Activated T-cell treated with anti-CD3 and anti-CD28 coated beads, Interleukin-2, amount 50 U/mL, for 72 hours (primary cell): ENCODE data around the gene CLCN7. TPM values are rescaled to one million over a fixed set of nuclear protein-coding genes. Genes with fewer than 3 reads are reported as not detected.

ENCODE experiments used
- ATAC-seq, 2 donors: fragments of 150-1000 bp; cut with Tn5 transposase; replicated peaks in 1 of 2; 2 replicates each; pipeline ENCODE4 v1.10.0; 2021; ENCODE audit warnings: moderate library complexity in 2 of 2, mild to moderate bottlenecking in 1 of 2
- DNase-seq, 2 donors: peaks; one replicate each; pipeline ENCODE4 v3.0.0; 2021 to 2022; ENCODE audit warnings: mixed read lengths in 1 of 2
- H3K27ac Mint-ChIP-seq: one replicate; pipeline ENCODE4 v1.8.0; 2022; ENCODE audit warnings: mild to moderate bottlenecking, moderate library complexity, mixed read lengths
- H3K27me3 Mint-ChIP-seq: one replicate; pipeline ENCODE4 v1.8.0; 2022; ENCODE audit warnings: low read depth, mixed read lengths
- H3K36me3 Mint-ChIP-seq, 2 donors: one replicate each; pipeline ENCODE4 v1.8.0; 2022; ENCODE audit warnings: mixed read lengths in 2 of 2, mild to moderate bottlenecking in 1 of 2; ENCODE audit not compliant: insufficient read depth in 2 of 2
- H3K4me1 Mint-ChIP-seq: one replicate; pipeline ENCODE4 v1.8.0; 2022; ENCODE audit warnings: low read depth, mixed read lengths
- H3K4me3 Mint-ChIP-seq, 2 donors: one replicate each; pipeline ENCODE4 v1.8.0; 2022; ENCODE audit warnings: mild to moderate bottlenecking in 2 of 2, mixed read lengths in 2 of 2, moderate library complexity in 2 of 2
- H3K9me3 Mint-ChIP-seq, 2 donors: one replicate each; pipeline ENCODE4 v1.8.0; 2022; ENCODE audit warnings: mixed read lengths in 2 of 2
- total RNA-seq, 2 donors: library from RNA; stranded (reverse); gene quantifications; one replicate each; pipeline ENCODE4 v1.2.3, GENCODE V29; 2022

CLCN7 gene, protein sequence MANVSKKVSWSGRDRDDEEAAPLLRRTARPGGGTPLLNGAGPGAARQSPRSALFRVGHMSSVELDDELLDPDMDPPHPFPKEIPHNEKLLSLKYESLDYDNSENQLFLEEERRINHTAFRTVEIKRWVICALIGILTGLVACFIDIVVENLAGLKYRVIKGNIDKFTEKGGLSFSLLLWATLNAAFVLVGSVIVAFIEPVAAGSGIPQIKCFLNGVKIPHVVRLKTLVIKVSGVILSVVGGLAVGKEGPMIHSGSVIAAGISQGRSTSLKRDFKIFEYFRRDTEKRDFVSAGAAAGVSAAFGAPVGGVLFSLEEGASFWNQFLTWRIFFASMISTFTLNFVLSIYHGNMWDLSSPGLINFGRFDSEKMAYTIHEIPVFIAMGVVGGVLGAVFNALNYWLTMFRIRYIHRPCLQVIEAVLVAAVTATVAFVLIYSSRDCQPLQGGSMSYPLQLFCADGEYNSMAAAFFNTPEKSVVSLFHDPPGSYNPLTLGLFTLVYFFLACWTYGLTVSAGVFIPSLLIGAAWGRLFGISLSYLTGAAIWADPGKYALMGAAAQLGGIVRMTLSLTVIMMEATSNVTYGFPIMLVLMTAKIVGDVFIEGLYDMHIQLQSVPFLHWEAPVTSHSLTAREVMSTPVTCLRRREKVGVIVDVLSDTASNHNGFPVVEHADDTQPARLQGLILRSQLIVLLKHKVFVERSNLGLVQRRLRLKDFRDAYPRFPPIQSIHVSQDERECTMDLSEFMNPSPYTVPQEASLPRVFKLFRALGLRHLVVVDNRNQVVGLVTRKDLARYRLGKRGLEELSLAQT
- 10 to 100 TPM; 53.7 to 55.1 TPM for total RNA-seq

DNA sequence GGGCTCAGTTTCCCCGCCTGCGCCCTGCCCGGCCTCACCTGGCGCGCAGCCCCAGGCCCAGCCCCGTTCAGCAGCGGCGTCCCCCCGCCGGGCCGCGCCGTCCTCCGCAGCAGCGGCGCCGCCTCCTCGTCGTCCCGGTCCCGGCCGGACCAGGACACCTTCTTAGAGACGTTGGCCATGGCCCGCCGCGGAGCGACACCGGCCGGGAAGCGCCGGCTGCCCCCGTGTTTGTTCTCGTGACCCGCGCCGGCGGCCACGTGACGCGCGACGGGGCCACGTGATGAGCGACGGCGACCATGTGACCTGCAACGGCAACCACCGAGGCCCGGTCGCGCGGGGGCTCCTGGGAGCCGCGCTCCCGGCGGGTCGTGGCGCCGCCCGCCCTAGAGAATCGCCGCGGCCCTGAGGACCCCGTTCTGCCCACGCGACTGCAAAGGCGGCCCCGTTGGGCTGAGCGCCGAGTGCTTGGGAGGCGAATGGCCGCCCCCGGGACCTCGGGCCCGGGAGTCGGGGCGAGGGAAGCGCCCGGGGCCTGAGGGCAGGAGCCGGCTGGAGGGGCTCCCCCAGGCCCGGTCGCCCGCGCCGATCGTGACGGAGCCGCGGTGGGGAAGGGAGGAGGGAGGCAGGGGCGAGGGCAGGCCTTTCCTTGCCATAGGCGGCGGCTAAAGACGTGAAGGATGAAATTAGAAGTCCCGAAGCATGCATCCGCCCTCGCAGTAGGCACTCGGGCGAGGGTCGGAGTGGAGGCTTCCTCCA, at the start of gene CLCN7:
Gene CLCN7, minus strand, starts transcription at position 233 of the 756 bp plus-strand sequence. Its CDS starts 54 bp downstream, at position 179.
- no peaks in the 10 kb centered on the region for H3K9me3 Mint-ChIP-seq
- H3K36me3 Mint-ChIP-seq: no peaks in the 10 kb centered on the region
- peaks cover 44% of the 10 kb centered on the region for H3K4me1 Mint-ChIP-seq
- H3K4me3 Mint-ChIP-seq: peak within 1 kb of the TSS; percentile 87 to 90
- DNase-seq: peak; percentile 93
- H3K27ac Mint-ChIP-seq: peak within 1 kb of the TSS; percentile 86
- ATAC-seq: peak; percentile 96
- no peaks in the 10 kb centered on the region for H3K27me3 Mint-ChIP-seq

DNA sequence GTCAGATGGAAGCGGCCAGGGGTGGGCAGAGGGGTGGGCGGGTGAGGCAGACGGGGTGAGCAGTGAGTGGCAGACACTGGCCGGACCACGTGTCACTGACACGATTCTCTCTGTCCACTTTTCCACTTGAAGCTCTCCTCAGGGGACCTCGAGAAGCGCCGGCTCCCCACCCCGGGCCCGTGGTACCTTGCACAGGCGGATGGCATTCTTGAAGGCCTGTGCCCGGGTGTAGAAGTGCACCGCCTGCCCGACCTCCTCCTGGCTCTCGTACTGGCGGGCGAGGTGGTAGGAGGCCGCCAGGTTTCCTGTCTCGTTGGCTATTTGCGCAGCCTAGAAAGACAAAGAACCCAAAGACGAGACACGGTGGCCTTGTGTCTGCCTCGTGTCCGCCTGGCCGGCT, 49.5 kb upstream of the CLCN7 start:
- H3K27ac Mint-ChIP-seq: no peak overlapping the region
- no peaks in the 10 kb centered on the region for H3K36me3 Mint-ChIP-seq
- peaks cover 8% of the 10 kb centered on the region for H3K4me1 Mint-ChIP-seq
- no peaks in the 10 kb centered on the region for H3K9me3 Mint-ChIP-seq
- ATAC-seq: no peak
- H3K4me3 Mint-ChIP-seq: no peak overlapping the region
- no peaks in the 10 kb centered on the region for H3K27me3 Mint-ChIP-seq
- DNase-seq: no peak

DNA sequence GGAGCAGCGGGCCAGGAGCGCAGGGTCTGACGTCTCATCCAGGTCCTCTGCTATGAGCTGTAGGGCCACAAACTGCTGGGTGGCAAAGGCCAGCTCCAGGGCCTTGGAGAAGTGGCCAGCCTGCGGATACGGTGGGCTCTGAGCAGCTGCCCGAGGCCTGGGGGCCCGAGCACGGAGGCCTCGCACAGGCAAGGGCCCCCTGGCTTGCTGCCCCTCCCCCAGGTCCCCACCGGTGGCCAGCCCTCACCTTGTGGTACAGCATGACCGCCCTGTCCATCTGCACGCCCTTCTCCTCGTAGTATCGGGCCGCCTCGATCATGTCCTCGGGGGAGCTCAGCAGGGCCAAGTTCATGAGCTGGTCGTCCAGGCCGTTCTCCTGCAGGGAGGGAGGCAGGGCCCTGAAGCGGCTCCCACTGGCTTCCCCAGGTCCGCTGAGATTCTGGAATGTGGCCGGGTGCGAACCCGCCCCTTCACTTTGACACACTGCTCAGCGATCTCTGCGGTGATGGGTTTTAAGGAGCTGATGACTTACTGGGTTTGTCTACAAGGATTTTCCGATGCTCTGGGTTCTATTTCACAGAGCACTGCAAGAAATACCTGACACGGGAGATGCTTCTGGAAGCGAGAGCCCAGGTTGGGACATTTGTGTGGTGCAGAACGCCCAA, 48.9 kb upstream of the CLCN7 start:
- Mint-ChIP-seq H3K9me3 (no peaks in the 10 kb centered on the region), H3K27ac (no peak overlapping the region), H3K36me3 (no peaks in the 10 kb centered on the region), H3K27me3 (no peaks in the 10 kb centered on the region), H3K4me1 (peaks cover 8% of the 10 kb centered on the region), H3K4me3 (no peak overlapping the region)
- no peak for DNase-seq
- ATAC-seq: no peak

DNA sequence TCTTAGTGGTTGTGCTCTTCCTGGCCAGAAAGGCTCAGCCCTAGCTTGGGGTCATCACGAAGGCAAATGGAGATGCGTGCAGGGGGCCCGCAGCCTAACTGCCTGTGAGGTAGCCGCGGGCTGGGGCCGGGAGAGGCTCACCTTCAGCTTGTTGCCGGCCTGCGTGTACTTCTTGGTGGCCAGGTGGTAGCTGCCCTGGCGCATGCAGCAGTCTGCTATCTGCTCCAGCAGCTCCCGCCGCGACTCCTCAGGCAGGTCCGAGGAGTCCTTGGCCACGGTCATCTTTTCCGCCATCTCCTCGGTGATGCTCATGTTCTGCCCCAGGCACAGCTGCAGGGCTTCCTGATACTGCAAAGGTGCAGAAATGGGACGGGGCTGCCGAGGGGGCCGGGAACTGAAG, 45.6 kb upstream of the CLCN7 start:
- DNase-seq (no peak), ATAC-seq (peak in 1 of 2 donors; percentile 7)
- Mint-ChIP-seq H3K27ac (no peak overlapping the region), H3K4me1 (no peaks in the 10 kb centered on the region), H3K36me3 (no peaks in the 10 kb centered on the region), H3K4me3 (no peak overlapping the region), H3K27me3 (no peaks in the 10 kb centered on the region), H3K9me3 (no peaks in the 10 kb centered on the region)

DNA sequence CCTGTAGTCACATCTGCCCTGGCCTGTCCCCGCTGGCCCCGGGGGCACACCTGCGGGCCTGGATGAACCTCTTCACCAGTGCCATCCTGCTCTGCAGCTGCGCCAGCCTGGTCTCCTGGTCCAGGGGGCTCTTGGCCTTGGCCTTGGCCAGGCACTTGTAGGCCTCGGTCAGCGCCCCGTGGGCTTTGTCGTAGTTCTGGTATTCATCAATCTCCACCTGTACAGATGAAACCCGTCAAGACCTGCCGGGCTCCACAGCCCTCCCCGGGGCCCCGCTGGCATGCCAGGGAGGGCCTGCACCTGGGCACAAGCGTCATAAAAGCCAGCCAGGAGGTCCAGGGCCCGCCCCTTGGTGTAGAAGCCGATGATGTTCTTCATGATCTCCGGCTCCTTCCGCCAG, 45.0 kb upstream of the CLCN7 start:
- DNase-seq: no peak
- no peaks in the 10 kb centered on the region for H3K36me3 Mint-ChIP-seq
- H3K27ac Mint-ChIP-seq: no peak overlapping the region
- H3K4me3 Mint-ChIP-seq: no peak overlapping the region
- ATAC-seq: no peak
- H3K9me3 Mint-ChIP-seq: no peaks in the 10 kb centered on the region
- H3K27me3 Mint-ChIP-seq: no peaks in the 10 kb centered on the region
- H3K4me1 Mint-ChIP-seq: no peaks in the 10 kb centered on the region

DNA sequence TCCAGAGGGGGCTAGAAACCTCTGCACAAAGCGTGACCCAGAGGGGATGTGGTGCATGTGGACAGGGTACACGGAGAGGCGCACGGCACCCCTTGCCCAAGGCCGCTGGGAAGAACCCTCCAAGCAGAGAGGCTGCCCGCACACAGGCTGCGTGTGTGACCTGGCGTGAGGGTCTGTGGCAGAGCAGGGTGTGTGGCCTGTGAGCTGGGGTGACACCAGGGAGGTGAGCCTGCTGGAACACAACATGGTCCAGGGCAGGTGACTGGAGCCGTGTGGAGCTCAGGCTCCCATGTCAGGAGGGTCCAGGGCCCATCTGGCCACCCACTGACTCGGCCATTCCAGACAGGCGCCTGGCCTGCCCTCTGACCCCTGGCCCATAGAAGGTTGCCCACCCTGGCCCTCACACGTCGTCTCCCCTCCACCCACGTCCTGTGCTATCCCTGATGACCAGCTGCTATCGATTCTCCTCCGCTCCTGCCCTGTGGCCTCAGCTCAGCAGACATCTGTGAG, 43.9 kb upstream of the CLCN7 start:
- no peak overlapping the region for H3K27ac Mint-ChIP-seq
- DNase-seq: no peak
- H3K4me1 Mint-ChIP-seq: no peaks in the 10 kb centered on the region
- no peaks in the 10 kb centered on the region for H3K9me3 Mint-ChIP-seq
- peaks cover 1 to 3% of the 10 kb centered on the region in 2 donors for H3K36me3 Mint-ChIP-seq
- ATAC-seq: no peak
- H3K4me3 Mint-ChIP-seq: no peak overlapping the region
- H3K27me3 Mint-ChIP-seq: no peaks in the 10 kb centered on the region

DNA sequence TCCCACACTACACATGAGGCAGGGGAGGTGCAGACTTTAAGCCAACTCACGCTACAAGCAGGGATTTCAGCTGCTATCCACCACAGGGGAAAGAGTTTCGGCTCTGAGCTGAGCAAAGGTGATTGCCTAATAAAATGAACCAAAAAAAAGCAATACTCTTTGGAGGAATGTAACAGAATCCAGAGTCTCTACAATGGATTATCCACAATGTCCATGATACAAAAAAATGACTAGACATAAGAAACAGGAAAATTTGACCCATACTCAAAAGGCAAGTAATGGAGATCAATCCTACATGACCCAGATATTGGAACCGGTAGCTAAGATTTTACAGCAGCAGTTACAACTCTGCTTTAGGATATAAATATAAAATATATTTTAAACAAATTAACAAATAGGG, 39.7 kb upstream of the CLCN7 start:
- Mint-ChIP-seq H3K9me3 (no peaks in the 10 kb centered on the region), H3K4me3 (no peak overlapping the region), H3K27ac (no peak overlapping the region), H3K27me3 (no peaks in the 10 kb centered on the region), H3K36me3 (peaks cover 8 to 16% of the 10 kb centered on the region in 2 donors), H3K4me1 (no peaks in the 10 kb centered on the region)
- DNase-seq (no peak), ATAC-seq (no peak)

DNA sequence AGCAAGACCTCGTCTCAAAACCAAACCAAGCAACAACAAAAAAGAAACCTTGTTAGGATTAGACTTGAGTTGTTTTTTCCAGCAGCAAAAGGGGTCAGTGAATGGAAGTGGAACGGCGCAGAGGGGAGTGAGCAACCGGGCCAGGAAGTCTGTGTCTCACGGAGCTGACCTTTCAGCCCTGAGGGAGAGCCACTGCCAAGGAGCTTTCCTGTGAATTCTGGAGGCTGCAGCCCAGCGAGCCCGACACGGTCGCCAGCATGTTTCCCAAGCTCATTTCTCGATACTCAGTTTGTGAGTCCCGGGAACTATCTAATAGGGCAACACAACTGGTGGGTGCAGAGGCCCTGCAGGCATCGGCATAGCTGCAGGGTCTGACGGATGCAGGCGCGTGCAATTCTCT, 37.9 kb upstream of the CLCN7 start:
- Mint-ChIP-seq H3K9me3 (no peaks in the 10 kb centered on the region), H3K27ac (no peak overlapping the region), H3K27me3 (no peaks in the 10 kb centered on the region), H3K4me3 (no peak overlapping the region), H3K36me3 (peaks cover 8 to 16% of the 10 kb centered on the region in 2 donors), H3K4me1 (no peaks in the 10 kb centered on the region)
- no peak for DNase-seq
- ATAC-seq: no peak

DNA sequence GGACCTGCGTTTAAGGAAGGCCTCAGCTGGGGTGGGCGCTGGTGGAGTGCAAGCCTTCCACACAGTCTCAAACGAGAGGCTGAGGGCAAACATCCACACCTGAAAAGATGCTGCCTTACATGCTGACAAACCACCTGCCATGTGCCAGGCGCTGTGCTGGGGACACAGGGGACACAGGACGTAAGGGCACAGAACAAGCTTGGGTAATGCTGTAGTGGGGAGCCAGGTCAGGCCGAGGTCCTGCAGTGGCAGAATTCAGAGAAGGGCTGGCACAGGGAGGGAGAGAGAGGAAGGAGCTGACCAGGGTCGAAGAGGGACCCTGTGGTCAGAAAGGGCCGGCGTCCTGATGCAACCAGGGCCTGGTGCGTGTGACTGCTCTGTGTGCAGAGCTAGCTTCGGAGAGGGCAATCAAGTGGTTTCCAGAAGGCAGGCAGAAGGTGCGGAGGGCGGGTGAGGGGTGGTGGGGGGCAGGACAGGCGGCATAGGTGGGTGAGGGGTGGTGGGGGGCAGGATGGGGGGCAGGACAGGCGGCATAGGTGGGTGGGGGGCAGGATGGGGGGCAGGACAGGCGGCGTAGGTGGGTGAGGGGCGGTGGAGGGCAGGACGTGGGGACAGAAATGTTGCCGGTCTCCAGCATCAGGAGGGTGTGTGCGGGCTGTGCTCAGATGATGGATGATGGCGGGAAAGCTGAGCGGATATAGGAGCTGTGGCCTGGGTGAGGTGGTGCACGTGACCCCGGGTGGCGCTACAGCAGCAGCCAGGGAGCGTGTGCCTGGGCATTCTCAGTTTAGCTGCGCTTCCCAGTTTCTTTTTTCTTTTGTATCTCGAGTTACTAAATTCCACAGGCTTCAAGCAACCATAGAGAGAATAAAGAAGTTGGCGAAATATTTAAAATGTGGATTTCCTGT, 37.1 kb upstream of the CLCN7 start:
- no peak for ATAC-seq
- Mint-ChIP-seq H3K4me3 (no peak overlapping the region), H3K36me3 (peaks cover 8 to 16% of the 10 kb centered on the region in 2 donors), H3K27me3 (no peaks in the 10 kb centered on the region), H3K27ac (no peak overlapping the region), H3K4me1 (no peaks in the 10 kb centered on the region), H3K9me3 (no peaks in the 10 kb centered on the region)
- no peak for DNase-seq

DNA sequence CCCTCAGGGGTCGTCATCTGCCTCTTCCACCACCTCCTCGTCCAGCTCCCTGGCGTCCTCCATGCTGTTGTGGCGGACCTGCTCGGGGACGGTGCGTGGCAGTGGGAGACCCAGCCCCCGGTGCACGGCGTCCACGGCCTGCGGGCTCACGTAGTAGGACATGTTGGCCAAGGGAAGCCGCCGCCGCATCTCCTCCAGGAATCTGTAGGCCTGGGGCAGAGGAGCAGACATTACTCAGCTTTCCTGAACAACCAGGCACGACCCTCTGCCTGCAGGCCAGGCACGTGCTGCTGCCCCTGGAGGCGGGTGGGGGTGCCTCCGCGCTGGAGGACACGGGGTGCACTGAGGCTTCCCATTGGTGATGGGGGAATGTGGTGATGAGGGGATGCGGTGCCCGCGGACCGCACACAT, 36.1 kb upstream of the CLCN7 start:
- Mint-ChIP-seq H3K36me3 (peaks cover 8 to 16% of the 10 kb centered on the region in 2 donors), H3K27ac (no peak overlapping the region), H3K27me3 (no peaks in the 10 kb centered on the region), H3K4me3 (no peak overlapping the region), H3K4me1 (no peaks in the 10 kb centered on the region), H3K9me3 (no peaks in the 10 kb centered on the region)
- no peak for ATAC-seq
- DNase-seq: no peak

DNA sequence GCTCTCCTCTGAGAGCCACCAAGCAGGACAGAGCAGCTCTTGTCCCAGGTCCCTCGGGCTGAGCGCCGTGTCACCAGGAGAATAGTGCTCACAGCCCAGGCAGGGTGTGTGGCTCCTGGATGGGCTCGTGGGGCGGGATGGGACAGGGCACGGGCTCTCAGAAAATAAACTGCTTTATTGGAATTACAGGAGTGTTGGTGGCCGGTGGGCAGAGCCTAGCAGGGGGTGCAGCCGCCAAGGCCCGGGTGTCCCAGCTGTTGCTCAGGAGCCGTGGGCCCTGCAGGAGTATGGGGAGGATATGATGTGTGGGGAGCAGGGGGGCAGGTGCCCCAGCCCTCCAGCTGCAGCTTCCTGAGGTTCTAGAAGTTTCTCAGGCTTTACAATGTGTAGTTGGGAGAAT, 35.4 kb upstream of the CLCN7 start:
- Mint-ChIP-seq H3K27me3 (no peaks in the 10 kb centered on the region), H3K27ac (no peak overlapping the region), H3K4me1 (no peaks in the 10 kb centered on the region), H3K4me3 (no peak overlapping the region), H3K9me3 (no peaks in the 10 kb centered on the region), H3K36me3 (peaks cover 8 to 16% of the 10 kb centered on the region in 2 donors)
- no peak for ATAC-seq
- no peak for DNase-seq
